Activated CD8-positive, alpha-beta memory T cell treated with anti-CD3 and anti-CD28 coated beads for 36 hours (primary cell): Measurements from ENCODE around the gene SPATA13. TPM values are rescaled to one million over a fixed set of nuclear protein-coding genes. Genes with fewer than 3 reads are reported as not detected.
"Not testable (repeated sequence)": the region's sequence is repeated elsewhere in the genome, so short reads cannot be mapped to it uniquely, and the experiment has no call there.

Experiments
- CTCF ChIA-PET: fragments of 350-600 bp; sonication (Branson Sonifier 250); formaldehyde crosslinking; loops from one replicate; lab custom pipeline; 2021; ENCODE audit warnings: antibody characterized with exemption; lab: Charles Lee
- POLR2A ChIA-PET: fragments of 350-600 bp; sonication (Branson Sonifier 250); formaldehyde crosslinking; loops from one replicate; lab custom pipeline; 2021; ENCODE audit warnings: antibody characterized with exemption; lab: Charles Lee
- total RNA-seq, 2 experiments: library from RNA; stranded (reverse); gene quantifications; one replicate each; pipeline ENCODE4 v1.2.3, GENCODE V29; 2021

Gene SPATA13
- total RNA-seq, 2 experiments from 2014 or later: 54.7 TPM

GRCh38 chr13:24307211-24308067, 146.9 kb downstream of the SPATA13 start:
- POLR2A ChIA-PET: no interaction called here
- CTCF ChIA-PET: no interaction called here

GRCh38 chr13:24308068-24308445, 147.5 kb downstream of the SPATA13 start:
- POLR2A ChIA-PET: no interaction called here
- CTCF ChIA-PET: no interaction called here

DNA sequence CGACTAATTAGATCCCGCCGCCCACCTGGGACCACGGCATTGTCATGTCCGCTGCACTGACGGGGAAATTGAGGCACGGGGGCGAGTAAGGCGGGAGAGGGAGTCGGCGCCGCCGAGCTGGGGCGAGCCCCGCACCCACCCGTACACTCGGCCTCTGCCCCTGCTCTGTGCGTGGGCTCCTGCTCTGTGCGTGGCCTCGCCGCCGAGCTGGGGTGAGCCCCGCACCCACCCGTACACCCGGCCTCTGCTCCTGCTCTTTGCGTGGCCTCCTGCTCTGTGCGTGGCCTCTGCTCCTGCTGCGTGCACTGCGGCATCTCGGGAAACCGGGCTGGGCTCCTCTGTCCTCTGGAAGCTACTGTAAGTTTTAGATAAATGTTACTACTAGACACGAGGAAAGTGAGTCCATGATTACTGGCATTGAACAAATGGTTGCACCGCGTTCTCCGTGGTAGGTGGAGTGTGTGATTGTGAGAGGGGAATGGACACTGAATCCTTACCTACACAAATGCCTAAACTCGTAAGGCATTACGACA, 148.0 kb downstream of the SPATA13 start:
- POLR2A ChIA-PET: no interaction called here

DNA sequence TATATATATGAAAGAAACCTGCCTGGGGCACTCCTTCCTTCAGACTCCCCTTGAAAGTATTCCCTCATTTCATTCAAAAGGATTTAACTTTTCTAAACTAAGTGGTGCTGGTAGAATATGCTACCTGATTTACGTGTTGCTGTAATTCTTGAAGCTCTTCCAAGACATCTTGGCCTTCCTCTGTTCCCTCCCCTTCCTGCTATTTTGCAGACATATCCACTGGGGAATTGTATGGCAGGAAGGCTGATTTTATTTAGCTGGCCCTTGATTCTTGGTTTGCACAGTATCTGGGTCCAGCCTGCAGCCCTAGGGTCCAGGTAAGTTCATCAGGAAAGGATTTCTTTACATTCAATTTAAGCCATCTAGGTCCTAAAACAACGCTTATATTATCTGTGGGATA, 148.8 kb downstream of the SPATA13 start, which contains the start of gene C1QTNF9:
TSS of gene C1QTNF9 (plus strand) at position 281 of the 400 bp plus-strand sequence. CDS start 6,424 bp downstream, outside the sequence.
- POLR2A ChIA-PET, CTCF ChIA-PET: not testable (repeated sequence)

More for the DNA sequence above, 148.0 kb downstream of the SPATA13 start:
- CTCF ChIA-PET: no interaction called here

GRCh38 chr13:24313439-24313838, 152.9 kb downstream of the SPATA13 start:
- ChIA-PET CTCF (no interaction called here), POLR2A (no interaction called here)

- POLR2A ChIA-PET, CTCF ChIA-PET: not testable (repeated sequence)
Observed at GRCh38 chr13:24317835-24318234, 157.3 kb downstream of the SPATA13 start.

- POLR2A ChIA-PET, CTCF ChIA-PET: not testable (repeated sequence)
Observed at GRCh38 chr13:24318878-24319277, 158.4 kb downstream of the SPATA13 start.

- POLR2A ChIA-PET, CTCF ChIA-PET: not testable (repeated sequence)
Observed at GRCh38 chr13:24319641-24320040, 159.1 kb downstream of the SPATA13 start.

- CTCF ChIA-PET, POLR2A ChIA-PET: not testable (repeated sequence)
Observed at GRCh38 chr13:24321416-24321815, 160.9 kb downstream of the SPATA13 start.

DNA sequence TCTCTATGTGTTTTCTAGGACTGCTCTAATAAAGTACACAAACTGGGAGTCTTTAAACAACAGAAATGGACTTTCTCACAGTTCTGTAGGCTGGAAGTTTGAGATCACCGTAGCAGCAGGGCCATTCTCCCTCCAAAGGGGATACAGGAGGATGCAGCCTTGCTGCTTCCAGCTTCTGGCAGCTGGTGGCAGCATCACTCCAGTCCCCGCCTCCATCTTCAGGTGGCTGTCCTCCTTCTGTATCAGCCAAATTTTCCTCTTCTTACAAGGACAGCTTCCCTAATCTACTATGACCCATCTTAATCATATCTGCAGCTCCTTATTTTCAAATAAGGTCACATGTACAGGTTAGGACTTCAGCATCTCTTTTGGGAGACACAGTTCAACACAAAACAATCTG, 161.9 kb downstream of the SPATA13 start:
- CTCF ChIA-PET, POLR2A ChIA-PET: not testable (repeated sequence)

GRCh38 chr13:24323036-24323738, 162.7 kb downstream of the SPATA13 start:
- ChIA-PET POLR2A (no interaction called here), CTCF (no interaction called here)

DNA sequence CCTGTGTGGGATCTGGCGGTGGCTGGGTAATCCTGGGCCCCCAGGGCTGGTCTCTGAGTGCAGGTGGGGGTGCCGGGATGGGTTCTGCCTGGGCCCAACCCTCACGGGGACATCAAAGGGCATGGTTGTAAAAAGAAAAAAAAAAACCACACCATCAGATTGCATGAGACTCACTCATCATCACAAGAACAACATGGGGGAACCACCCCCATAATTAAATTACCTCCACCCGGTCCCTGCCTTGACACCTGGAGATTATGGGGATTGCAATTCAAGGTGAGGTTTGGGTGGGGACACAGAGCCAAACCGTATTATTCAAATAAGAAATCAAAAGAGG, 163.2 kb downstream of the SPATA13 start:
- ChIA-PET CTCF (no interaction called here), POLR2A (no interaction called here)

DNA sequence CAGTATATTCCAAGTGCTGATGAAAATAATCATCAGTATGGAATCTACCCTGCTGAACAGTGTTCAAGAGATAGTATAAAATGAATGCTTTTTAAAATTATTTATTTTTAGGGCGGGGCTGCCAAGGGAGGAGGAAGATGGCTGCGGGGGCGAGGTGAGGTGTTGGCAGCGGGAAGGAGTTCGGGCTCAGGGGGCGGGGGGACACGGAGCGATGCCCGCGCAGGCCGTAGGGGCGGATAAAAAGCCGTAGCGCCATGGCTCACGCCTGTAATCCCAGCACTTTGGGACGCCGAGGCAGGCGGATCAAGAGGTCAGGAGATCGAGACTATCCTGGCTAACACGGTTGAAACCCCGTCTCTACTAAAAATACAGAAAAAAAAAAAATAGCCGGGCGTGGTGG, 167.1 kb downstream of the SPATA13 start:
- CTCF ChIA-PET, POLR2A ChIA-PET: not testable (repeated sequence)

DNA sequence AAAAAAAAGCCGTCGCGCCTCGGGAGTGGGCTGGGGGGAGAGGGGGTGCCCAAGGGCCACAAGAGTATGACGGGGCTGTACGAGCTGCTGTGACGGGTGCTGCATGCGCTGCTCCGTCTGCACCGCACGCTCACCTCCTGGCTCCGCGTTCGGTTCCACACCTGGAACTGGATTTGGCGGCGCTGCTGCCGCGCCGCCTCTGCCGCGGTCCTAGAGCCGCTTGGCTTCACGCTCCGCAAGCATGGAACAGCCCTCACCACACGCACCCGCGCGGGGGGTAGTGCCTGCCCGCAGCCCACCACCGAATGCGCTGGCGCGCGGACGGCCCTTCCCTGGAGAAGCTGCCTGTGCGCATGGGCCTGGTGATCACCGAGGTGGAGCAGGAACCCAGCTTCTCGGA, 167.6 kb downstream of the SPATA13 start:
- ChIA-PET CTCF (no interaction called here), POLR2A (no interaction called here)

DNA sequence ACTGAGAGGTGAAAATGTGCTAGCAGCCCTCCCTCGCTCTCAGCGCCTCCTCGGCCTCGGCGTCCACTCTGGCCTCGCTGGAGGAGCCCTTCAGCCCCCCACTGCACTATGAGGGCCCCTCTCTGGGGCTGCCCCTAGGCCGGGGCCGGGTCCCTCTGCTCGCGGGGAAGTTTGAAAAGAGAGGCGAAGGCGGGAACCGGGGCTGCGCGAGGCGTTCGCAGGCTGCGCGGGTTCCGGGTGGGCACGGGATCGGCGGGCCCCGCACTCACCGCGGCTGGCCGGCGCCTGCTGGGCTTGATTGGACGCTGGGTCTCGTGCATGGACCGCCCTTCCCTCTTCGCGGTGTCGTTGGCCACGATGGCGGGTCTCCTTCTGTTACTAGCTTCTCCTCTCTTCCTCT, 178.2 kb downstream of the SPATA13 start:
- CTCF ChIA-PET: no interaction called here
- POLR2A ChIA-PET: no interaction called here

- ChIA-PET CTCF (no interaction called here), POLR2A (no interaction called here)
Observed at GRCh38 chr13:24339937-24340607, 179.6 kb downstream of the SPATA13 start.

DNA sequence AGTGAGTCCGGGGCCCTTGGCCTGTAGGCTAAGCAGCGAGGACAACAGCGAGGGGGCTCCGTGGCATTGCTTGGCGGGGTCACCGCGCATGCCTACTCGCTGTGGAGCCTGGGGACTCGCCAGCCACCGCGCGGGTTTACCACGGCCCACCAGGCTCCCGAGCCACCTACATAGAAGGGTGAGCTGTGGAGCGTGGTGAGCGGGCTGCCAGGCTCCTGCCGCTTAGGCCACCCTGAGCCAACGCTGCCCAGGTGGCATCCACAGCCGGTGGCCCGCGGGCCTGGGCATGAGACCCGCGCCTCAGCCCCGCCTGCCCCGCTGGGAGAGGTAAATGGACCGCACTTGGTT, 180.1 kb downstream of the SPATA13 start:
- ChIA-PET POLR2A (no interaction called here), CTCF (no interaction called here)

DNA sequence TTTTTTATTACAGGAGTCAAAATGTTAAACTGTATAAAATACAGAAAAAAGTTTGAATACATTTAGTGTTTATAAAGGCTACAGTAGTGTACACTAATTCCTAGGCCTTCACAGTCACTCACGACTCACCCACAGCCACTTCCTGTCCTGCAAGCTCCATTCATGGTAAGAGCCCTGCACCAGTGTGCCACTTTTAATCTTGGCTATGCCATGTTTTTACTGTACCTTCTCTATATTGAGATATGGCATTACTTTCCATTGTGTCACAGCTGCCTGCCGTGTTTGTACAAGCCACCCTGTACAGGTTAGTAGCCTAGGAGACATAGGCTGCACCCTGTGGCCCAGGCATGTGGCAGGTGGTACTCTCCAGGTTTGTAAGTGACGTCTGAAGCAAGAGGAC, 180.9 kb downstream of the SPATA13 start:
- POLR2A ChIA-PET: no interaction called here
- CTCF ChIA-PET: no interaction called here

- POLR2A ChIA-PET: no interaction called here
Observed at GRCh38 chr13:24348385-24348784, 187.9 kb downstream of the SPATA13 start.

More at GRCh38 chr13:24348385-24348784, 187.9 kb downstream of the SPATA13 start:
- CTCF ChIA-PET: no interaction called here
